ENCODE results near the gene RASGRF2. TPM values are rescaled to one million over a fixed set of nuclear protein-coding genes. Genes with fewer than 3 reads are reported as not detected.

Gene RASGRF2
- total and polyA plus RNA-seq, 10 donors: 0.74 to 13.9 (median 8.8) TPM

GRCh38 chr5:81209869-81210493 lies 249.8 kb downstream of the RASGRF2 start:
- TF ChIP-seq, protein P1, sequence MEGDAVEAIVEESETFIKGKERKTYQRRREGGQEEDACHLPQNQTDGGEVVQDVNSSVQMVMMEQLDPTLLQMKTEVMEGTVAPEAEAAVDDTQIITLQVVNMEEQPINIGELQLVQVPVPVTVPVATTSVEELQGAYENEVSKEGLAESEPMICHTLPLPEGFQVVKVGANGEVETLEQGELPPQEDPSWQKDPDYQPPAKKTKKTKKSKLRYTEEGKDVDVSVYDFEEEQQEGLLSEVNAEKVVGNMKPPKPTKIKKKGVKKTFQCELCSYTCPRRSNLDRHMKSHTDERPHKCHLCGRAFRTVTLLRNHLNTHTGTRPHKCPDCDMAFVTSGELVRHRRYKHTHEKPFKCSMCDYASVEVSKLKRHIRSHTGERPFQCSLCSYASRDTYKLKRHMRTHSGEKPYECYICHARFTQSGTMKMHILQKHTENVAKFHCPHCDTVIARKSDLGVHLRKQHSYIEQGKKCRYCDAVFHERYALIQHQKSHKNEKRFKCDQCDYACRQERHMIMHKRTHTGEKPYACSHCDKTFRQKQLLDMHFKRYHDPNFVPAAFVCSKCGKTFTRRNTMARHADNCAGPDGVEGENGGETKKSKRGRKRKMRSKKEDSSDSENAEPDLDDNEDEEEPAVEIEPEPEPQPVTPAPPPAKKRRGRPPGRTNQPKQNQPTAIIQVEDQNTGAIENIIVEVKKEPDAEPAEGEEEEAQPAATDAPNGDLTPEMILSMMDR (IDR thresholded peaks at IDR 0.05 in 8 of 11, conservative IDR thresholded peaks at IDR 0.05 in 3 of 11): no peak
- TF ChIP-seq POLR2A (IDR thresholded peaks at IDR 0.05) (no peak), POLR2AphosphoS5 (IDR thresholded peaks at IDR 0.05) (no peak)
- Histone ChIP-seq H3K9me3 (no peaks in the 10 kb centered on the region), H3K27me3 (replicated peaks in 1 of 7) (no peaks in the 10 kb centered on the region), H3K4me3 (no peak overlapping the region), H3K4me1 (no peaks in the 10 kb centered on the region), H3K27ac (no peak overlapping the region), H3K36me3 (peaks cover 0 to 6% (median 0%) of the 10 kb centered on the region in 6 donors)
- intact Hi-C loops (cut with DNase I; ENCODE audit: low total_unique reads): no loop called here
- 84 to 93% (median 89%) methylated on average over 11 of the region's 11 CpGs for WGBS, 5 donors
- no peak for DNase-seq

DNA sequence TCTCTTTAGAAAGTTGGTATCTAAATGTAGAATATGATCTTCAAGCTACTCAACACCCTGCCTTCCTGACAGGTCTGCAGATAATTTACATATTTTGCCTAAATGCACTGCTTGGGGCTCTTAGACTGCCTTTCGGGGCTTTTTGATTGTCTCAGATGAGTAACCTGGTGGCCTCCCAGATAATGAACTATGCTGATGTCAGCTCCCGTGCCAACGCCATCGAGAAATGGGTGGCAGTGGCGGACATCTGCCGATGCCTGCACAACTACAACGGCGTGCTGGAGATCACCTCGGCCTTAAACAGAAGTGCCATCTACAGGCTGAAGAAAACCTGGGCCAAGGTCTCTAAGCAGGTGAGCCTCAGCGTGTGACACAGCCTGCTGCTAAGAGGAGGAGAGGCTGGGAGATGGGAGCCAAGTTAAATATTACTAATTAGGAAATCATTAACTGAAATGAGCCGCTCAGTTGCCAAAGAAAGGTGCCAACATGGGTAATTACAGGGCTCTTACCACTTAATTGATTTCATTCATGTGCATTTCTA lies 252.1 kb downstream of the RASGRF2 start:
- H3K36me3 ChIP-seq: peaks cover 0 to 6% (median 0%) of the 10 kb centered on the region in 6 donors
- no peak for TF ChIP-seq POLR2AphosphoS5 (IDR thresholded peaks at IDR 0.05)
- no peak for DNase-seq
- intact Hi-C loops (cut with DNase I; ENCODE audit: low total_unique reads): no loop called here
- H3K4me1 ChIP-seq: no peaks in the 10 kb centered on the region
- H3K27me3 ChIP-seq (replicated peaks in 1 of 7): no peaks in the 10 kb centered on the region
- no peaks in the 10 kb centered on the region for H3K9me3 ChIP-seq
- 77 to 85% (median 82%) methylated on average over 11 of the region's 11 CpGs for WGBS, 5 donors
- no peak overlapping the region for H3K27ac ChIP-seq
- no peak overlapping the region for H3K4me3 ChIP-seq

DNA sequence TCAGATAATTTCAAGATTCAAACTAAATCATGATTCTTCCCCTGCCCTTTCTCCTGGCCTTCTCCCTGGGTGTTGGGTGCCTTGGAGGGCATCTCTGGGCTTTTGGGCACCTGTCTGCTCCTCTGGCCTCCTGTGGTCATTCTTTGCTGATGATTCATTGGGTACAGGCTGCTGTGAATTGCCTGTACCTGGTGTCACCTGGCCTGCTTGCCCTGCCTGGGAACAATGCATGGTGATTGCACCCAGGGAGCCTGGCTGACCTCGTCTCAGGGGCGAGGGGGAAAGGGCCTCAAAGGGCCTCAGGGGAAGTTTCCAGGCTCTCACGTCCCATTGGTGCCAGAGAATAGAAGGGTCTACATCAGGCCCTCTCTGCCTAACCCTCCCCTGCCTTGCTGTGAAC lies 252.9 kb downstream of the RASGRF2 start:
- Histone ChIP-seq H3K4me1 (no peaks in the 10 kb centered on the region), H3K36me3 (peaks cover 0 to 6% (median 0%) of the 10 kb centered on the region in 6 donors), H3K27ac (no peak overlapping the region), H3K4me3 (no peak overlapping the region), H3K27me3 (replicated peaks in 1 of 7) (no peaks in the 10 kb centered on the region), H3K9me3 (no peaks in the 10 kb centered on the region)
- no peak for DNase-seq
- TF ChIP-seq POLR2A (IDR thresholded peaks at IDR 0.05) (no peak), POLR2AphosphoS5 (IDR thresholded peaks at IDR 0.05) (no peak)
- WGBS, 5 donors: 65 to 94% (median 92%) methylated on average over 3 of the region's 3 CpGs
- intact Hi-C loops (cut with DNase I; ENCODE audit: low total_unique reads): no loop called here

DNA sequence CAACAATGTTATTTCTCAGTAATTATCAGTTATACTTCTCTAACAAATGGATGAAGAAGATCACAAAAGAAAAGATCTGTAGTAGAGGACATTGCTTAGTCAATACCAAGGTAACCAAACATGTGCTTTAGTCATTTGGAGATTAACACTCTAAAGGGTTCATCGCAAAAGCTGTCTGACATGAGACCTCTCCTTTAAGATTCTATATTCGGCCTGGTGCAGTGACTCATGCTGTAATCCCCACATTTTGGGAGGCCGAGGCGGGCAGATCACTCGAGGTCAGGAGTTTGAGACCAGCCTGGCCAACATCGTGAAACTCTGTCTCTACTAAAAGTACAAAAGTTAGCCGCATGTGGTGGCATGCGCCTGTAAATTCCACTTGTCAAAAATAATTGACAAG lies 254.7 kb downstream of the RASGRF2 start:
- intact Hi-C loops (cut with DNase I; ENCODE audit: low total_unique reads): no loop called here
- Histone ChIP-seq H3K27ac (no peak overlapping the region), H3K36me3 (peaks cover 0 to 6% (median 0%) of the 10 kb centered on the region in 6 donors), H3K9me3 (no peaks in the 10 kb centered on the region), H3K27me3 (replicated peaks in 1 of 7) (no peaks in the 10 kb centered on the region), H3K4me3 (no peak overlapping the region), H3K4me1 (no peaks in the 10 kb centered on the region)
- no peak for TF ChIP-seq POLR2AphosphoS5 (IDR thresholded peaks at IDR 0.05)
- DNase-seq: no peak
- WGBS, 5 donors: 81 to 95% (median 83%) methylated on average over 8 of the region's 8 CpGs

- DNase-seq: no peak
- intact Hi-C loops (cut with DNase I; ENCODE audit: low total_unique reads): no loop called here
- WGBS, 5 donors: 55 to 88% (median 70%) methylated on average over 3 of the region's 3 CpGs
These were observed 256.0 kb downstream of the RASGRF2 start for GRCh38 chr5:81216152-81216551.

More at GRCh38 chr5:81216152-81216551, 256.0 kb downstream of the RASGRF2 start:
- Histone ChIP-seq H3K4me1 (no peaks in the 10 kb centered on the region), H3K36me3 (peaks cover 0 to 6% (median 0%) of the 10 kb centered on the region in 6 donors), H3K27ac (no peak overlapping the region), H3K9me3 (no peaks in the 10 kb centered on the region), H3K27me3 (replicated peaks in 1 of 7) (no peaks in the 10 kb centered on the region), H3K4me3 (no peak overlapping the region)
- TF ChIP-seq, protein P1 (IDR thresholded peaks at IDR 0.05 in 8 of 11, conservative IDR thresholded peaks at IDR 0.05 in 3 of 11): no peak
- TF ChIP-seq POLR2A (IDR thresholded peaks at IDR 0.05): no peak

Measured in spleen (tissue), 11 donors.